ENCODE measurements around the gene NAV1.
A peak's percentile ranks its signal among the peaks of the same experiment; 100 is the strongest.

NAV1 gene

DNA sequence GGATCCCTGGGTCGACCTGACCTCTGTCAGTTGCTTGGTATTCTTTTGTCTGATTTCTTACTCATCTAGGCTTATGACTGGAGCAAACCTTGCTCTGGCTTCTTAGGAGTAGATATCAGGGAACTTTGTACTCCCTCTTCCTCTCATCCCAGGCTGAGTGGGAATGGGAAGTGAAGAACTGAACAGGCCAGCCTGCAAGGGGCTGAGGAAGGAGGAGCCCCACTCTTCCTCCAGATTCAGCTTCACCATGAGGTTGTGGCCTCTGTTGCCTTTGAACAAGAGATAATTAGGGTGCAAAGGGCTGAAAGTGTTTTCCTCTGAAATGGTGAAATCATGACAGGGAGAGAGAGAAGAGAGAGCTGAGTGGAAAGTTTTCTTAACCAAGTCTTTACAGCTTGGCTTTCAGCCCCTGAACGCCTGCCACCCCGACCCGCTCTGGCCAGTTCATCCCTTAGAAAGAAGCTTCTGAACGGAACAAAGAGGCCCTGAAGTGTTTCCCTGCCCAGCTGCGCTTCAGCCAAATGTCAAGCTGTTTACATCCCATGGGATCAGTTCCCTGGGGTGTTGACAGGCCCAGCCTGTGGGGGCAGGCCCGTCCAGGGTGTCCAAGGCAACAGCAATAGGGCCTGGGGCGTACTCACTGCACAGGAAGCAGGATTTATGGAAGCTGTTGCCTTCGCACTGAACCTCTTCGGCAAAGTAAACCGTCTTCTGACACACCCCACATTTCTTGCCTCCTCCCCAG lies 43.2 kb upstream of the NAV1 start:
- peaks cover 22% of the 10 kb centered on the region for H3K4me1 ChIP-seq
- no peak overlapping the region for H3K4me3 ChIP-seq
- peak overlapping the region; percentile 33; the same call in 1 of the 2 replicates for H3K27ac ChIP-seq
- peaks cover 12% of the 10 kb centered on the region for H4K20me1 ChIP-seq
- H3K9ac ChIP-seq: peak overlapping the region; percentile 55; the same call in 1 of the 2 replicates
- no peaks in the 10 kb centered on the region for H3K27me3 ChIP-seq
- peaks cover 62% of the 10 kb centered on the region for H3K36me3 ChIP-seq
- peaks cover 14% of the 10 kb centered on the region; the same call in 1 of the 2 replicates for H3K9me3 ChIP-seq
- H3K4me2 ChIP-seq: peak overlapping the region; percentile 30
- TF ChIP-seq Cebpa-rat (IDR thresholded peaks at IDR 0.05): no peak

DNA sequence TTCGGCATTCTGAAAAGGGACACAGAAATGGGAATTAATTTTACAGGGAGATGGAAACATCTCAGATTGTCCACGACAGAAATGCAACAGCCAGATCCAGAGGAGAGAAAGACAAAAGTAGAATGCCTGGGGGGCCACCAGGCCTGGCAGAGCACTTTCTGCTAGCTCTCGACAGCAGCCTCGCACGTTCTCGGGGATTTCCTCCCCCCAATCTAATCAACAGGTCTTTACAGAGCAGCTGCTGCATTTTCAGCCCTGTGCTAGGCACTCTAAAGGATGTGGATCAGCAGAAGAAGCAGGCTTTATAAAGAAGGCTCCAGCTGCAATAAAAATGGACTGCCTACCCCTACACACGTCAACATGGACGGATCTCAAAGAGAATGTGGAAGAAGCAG lies 42.6 kb upstream of the NAV1 start:
- no peak overlapping the region for H3K4me3 ChIP-seq
- peaks cover 14% of the 10 kb centered on the region; the same call in 1 of the 2 replicates for H3K9me3 ChIP-seq
- H3K9ac ChIP-seq: peak overlapping the region; percentile 55; the same call in 1 of the 2 replicates
- H3K27me3 ChIP-seq: no peaks in the 10 kb centered on the region
- no peak for TF ChIP-seq Cebpa-rat (IDR thresholded peaks at IDR 0.05)
- H3K4me2 ChIP-seq: peak overlapping the region; percentile 30
- H3K4me1 ChIP-seq: peaks cover 16% of the 10 kb centered on the region
- H3K36me3 ChIP-seq: peaks cover 62% of the 10 kb centered on the region
- peak overlapping the region; percentile 33; the same call in 1 of the 2 replicates for H3K27ac ChIP-seq
- peaks cover 12% of the 10 kb centered on the region for H4K20me1 ChIP-seq

DNA sequence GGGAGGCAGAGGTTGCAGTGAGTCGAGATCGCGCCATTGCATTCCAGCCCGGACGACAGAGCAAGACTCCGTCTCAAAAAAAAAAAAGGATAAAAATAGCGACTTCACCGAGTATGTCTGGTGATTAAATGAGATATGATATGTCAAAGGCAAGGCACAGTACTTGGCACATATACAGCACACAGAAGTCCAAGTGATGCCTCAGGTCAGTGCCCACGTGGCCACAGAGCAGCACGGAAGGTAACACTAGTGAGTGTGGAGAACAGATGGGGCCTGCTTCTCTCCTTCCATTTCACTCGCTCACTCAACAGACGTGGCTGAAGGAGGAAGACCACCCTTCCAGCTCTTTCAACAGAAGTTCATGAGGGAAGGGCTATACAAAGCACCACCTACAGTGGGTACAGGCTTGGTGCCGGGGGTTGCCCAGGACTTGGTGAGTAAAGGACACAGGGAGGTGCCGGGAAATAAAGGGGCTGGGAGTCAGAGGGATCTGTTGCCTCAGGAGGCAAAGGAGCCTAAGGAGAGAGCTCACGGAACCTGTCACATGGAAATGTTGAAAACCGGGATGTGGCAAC lies 40.9 kb upstream of the NAV1 start:
- Histone ChIP-seq H3K4me1 (peaks cover 16% of the 10 kb centered on the region), H3K27ac (no peak overlapping the region), H3K9ac (no peak overlapping the region), H3K4me3 (no peak overlapping the region), H3K9me3 (peaks cover 10% of the 10 kb centered on the region; the same call in 1 of the 2 replicates), H3K27me3 (no peaks in the 10 kb centered on the region), H3K4me2 (no peak overlapping the region), H3K36me3 (peaks cover 49% of the 10 kb centered on the region), H4K20me1 (peaks cover 12% of the 10 kb centered on the region)
- TF ChIP-seq Cebpa-rat (IDR thresholded peaks at IDR 0.05): no peak

GRCh38 chr1:201498621-201499020 lies 40.3 kb upstream of the NAV1 start:
- Histone ChIP-seq H3K27ac (no peak overlapping the region), H3K36me3 (peaks cover 43% of the 10 kb centered on the region), H3K4me1 (peaks cover 21% of the 10 kb centered on the region), H3K9me3 (peaks cover 4% of the 10 kb centered on the region; the same call in 1 of the 2 replicates), H3K27me3 (no peaks in the 10 kb centered on the region), H3K4me2 (no peak overlapping the region), H3K4me3 (no peak overlapping the region), H3K9ac (no peak overlapping the region), H4K20me1 (peaks cover 12% of the 10 kb centered on the region)
- TF ChIP-seq Cebpa-rat (IDR thresholded peaks at IDR 0.05): no peak

DNA sequence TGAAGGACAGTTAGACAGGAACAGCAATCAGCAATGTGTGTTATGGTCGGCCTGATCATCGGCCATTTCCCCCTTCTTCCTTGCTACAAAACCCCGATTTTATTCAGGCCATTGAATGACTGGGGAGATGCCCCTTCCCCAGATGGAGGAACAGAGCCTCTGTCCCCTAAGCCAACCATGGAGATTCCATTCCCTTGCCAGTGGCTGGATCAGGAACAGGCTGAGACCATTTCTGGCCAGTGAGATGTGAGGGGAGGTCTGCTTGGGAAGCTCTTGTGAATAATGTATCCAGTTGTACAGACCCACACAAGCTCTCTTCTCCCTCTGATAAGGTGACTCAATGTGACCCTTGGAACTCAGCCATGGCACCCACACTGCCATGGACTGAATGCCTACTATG lies 39.7 kb upstream of the NAV1 start:
- Histone ChIP-seq H4K20me1 (peaks cover 12% of the 10 kb centered on the region), H3K27me3 (no peaks in the 10 kb centered on the region), H3K4me3 (no peak overlapping the region), H3K36me3 (peaks cover 37% of the 10 kb centered on the region), H3K27ac (no peak overlapping the region), H3K4me2 (no peak overlapping the region), H3K9ac (no peak overlapping the region), H3K4me1 (peaks cover 23% of the 10 kb centered on the region), H3K9me3 (no peaks in the 10 kb centered on the region)
- no peak for TF ChIP-seq Cebpa-rat (IDR thresholded peaks at IDR 0.05)

DNA sequence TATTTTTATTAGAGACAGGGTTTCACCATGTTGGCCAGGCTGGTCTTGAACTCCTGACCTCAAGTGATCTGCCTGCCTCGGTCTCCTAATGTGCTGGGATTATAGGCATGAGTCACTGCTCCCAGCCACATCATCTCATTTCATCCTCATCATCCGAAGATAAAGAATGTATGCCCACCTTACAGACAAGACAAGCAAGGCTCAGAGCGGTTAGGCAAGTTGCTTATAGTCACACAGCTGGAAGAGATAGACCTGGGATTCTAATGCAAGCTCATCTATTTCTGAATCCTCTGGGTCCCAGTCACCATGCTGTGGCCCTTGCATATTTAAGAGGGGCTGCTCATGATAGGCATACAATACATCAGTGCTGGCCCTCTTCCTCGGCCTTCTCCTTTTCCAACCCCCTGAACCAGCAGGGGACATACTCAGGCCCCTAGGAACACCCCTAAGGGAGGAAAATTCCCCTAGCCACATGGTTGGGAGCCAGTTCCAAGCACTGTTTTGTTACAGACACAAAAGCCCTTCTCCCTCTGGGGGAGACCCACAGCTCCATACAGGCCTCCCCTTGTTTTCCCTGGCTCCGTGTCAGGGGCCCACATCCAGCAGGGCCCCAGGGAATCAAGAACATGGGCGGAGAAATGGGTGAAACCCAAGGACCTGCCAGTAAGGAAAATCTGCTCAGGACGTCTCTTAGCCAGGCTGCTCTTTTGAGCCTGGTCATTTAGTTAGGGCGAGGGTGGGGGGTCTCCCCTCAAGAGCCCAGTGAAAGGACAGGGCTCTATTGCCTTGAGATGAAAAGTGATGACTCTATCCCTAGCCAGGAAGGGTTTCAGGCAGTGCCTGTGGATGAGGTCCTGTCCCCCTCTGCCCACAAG lies 38.9 kb upstream of the NAV1 start:
- H3K9ac ChIP-seq: no peak overlapping the region
- no peaks in the 10 kb centered on the region for H3K9me3 ChIP-seq
- H3K4me2 ChIP-seq: no peak overlapping the region
- H3K27ac ChIP-seq: no peak overlapping the region
- H3K4me1 ChIP-seq: peaks cover 25% of the 10 kb centered on the region
- H4K20me1 ChIP-seq: peaks cover 12% of the 10 kb centered on the region
- H3K27me3 ChIP-seq: no peaks in the 10 kb centered on the region
- TF ChIP-seq Cebpa-rat (IDR thresholded peaks at IDR 0.05): no peak
- H3K4me3 ChIP-seq: no peak overlapping the region
- H3K36me3 ChIP-seq: peaks cover 29% of the 10 kb centered on the region

- Histone ChIP-seq H3K4me2 (no peak overlapping the region), H3K36me3 (peaks cover 22% of the 10 kb centered on the region), H3K4me1 (peaks cover 26% of the 10 kb centered on the region), H4K20me1 (peaks cover 12% of the 10 kb centered on the region), H3K9ac (no peak overlapping the region), H3K9me3 (no peaks in the 10 kb centered on the region), H3K4me3 (no peak overlapping the region), H3K27me3 (no peaks in the 10 kb centered on the region), H3K27ac (no peak overlapping the region)
- TF ChIP-seq Cebpa-rat (IDR thresholded peaks at IDR 0.05): no peak
Measured at GRCh38 chr1:201500670-201501120, 38.2 kb upstream of the NAV1 start.

GRCh38 chr1:201501144-201501543 lies 37.8 kb upstream of the NAV1 start:
- Histone ChIP-seq H3K4me1 (peaks cover 26% of the 10 kb centered on the region), H3K27ac (no peak overlapping the region), H3K9ac (no peak overlapping the region), H3K4me3 (no peak overlapping the region), H3K4me2 (no peak overlapping the region), H3K9me3 (no peaks in the 10 kb centered on the region), H3K36me3 (peaks cover 18% of the 10 kb centered on the region), H4K20me1 (peaks cover 12% of the 10 kb centered on the region), H3K27me3 (no peaks in the 10 kb centered on the region)
- TF ChIP-seq Cebpa-rat (IDR thresholded peaks at IDR 0.05): no peak

GRCh38 chr1:201501812-201502510 lies 37.0 kb upstream of the NAV1 start:
- no peak overlapping the region for H3K9ac ChIP-seq
- no peaks in the 10 kb centered on the region for H3K27me3 ChIP-seq
- no peak overlapping the region for H3K27ac ChIP-seq
- H3K4me1 ChIP-seq: peaks cover 27% of the 10 kb centered on the region
- H3K9me3 ChIP-seq: no peaks in the 10 kb centered on the region
- no peak for TF ChIP-seq Cebpa-rat (IDR thresholded peaks at IDR 0.05)
- no peak overlapping the region for H3K4me3 ChIP-seq
- H3K4me2 ChIP-seq: no peak overlapping the region
- peaks cover 14% of the 10 kb centered on the region; the same call in 1 of the 2 replicates for H3K36me3 ChIP-seq
- peaks cover 12% of the 10 kb centered on the region for H4K20me1 ChIP-seq
